Activated T-cell treated with anti-CD3 and anti-CD28 coated beads, Interleukin-2, amount 50 U/mL, for 4 hours (primary cell): ENCODE measurements around the gene TMEM31. TPM values are rescaled to one million over a fixed set of nuclear protein-coding genes. Genes with fewer than 3 reads are reported as not detected.

Source experiments
- ATAC-seq, 2 donors: fragments of 200-7000 bp; cut with Tn5 transposase; one replicate each; pipeline ENCODE4 v1.10.0; 2021
- DNase-seq: peaks from one replicate; pipeline ENCODE4 v3.0.0-alpha.2; 2020
- H3K27me3 Mint-ChIP-seq: one replicate; pipeline ENCODE4 v1.8.0; 2021; ENCODE audit warnings: low read depth, mixed read lengths
- H3K36me3 Mint-ChIP-seq: one replicate; pipeline ENCODE4 v1.8.0; 2022; ENCODE audit warnings: mixed read lengths; ENCODE audit not compliant: insufficient read depth
- H3K4me1 Mint-ChIP-seq: one replicate; pipeline ENCODE4 v1.8.0; 2021; ENCODE audit warnings: low read depth, mixed read lengths
- H3K4me3 Mint-ChIP-seq: one replicate; pipeline ENCODE4 v1.8.0; 2021; ENCODE audit warnings: mild to moderate bottlenecking, moderate library complexity, mixed read lengths
- H3K9me3 Mint-ChIP-seq: one replicate; pipeline ENCODE4 v1.8.0; 2021; ENCODE audit warnings: mixed read lengths
- total RNA-seq, 3 donors: library from RNA; stranded (reverse); gene quantifications; one replicate each; pipeline ENCODE4 v1.2.1, GENCODE V29; 2021

The TMEM31 gene, protein sequence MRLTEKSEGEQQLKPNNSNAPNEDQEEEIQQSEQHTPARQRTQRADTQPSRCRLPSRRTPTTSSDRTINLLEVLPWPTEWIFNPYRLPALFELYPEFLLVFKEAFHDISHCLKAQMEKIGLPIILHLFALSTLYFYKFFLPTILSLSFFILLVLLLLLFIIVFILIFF
- not detected for total RNA-seq

DNA sequence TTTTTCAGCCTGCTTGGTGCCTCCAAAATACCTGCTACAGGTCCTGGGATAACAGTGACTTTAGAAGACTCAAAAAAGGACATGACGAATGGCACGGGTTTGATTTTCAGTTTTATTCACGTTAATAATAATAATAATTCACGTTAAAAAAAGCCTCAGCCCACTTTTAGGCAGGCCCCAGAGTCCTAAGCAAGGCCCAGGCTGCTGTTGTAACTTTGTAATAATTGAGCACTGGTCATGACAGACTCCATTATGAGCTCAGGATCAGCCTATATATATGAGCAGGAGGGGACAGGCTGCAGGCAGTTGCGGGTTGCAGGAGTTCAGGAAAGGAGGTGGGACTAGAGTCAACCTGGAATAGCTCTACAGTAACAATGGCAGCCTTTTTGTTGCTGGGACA is at the start of gene TMEM31:
Gene TMEM31, plus strand, starts transcription at position 301 of the 400 bp plus-strand sequence. CDS start 1,350 bp downstream, outside the sequence.
- DNase-seq (no peak), ATAC-seq (no peak)
- H3K9me3 Mint-ChIP-seq, result no peaks in the 10 kb centered on the region
- no peaks in the 10 kb centered on the region for H3K27me3 Mint-ChIP-seq
- no peaks in the 10 kb centered on the region for H3K4me1 Mint-ChIP-seq
- H3K4me3 Mint-ChIP-seq, result no peak within 1 kb of the TSS
- H3K36me3 Mint-ChIP-seq, result no peaks in the 10 kb centered on the region

DNA sequence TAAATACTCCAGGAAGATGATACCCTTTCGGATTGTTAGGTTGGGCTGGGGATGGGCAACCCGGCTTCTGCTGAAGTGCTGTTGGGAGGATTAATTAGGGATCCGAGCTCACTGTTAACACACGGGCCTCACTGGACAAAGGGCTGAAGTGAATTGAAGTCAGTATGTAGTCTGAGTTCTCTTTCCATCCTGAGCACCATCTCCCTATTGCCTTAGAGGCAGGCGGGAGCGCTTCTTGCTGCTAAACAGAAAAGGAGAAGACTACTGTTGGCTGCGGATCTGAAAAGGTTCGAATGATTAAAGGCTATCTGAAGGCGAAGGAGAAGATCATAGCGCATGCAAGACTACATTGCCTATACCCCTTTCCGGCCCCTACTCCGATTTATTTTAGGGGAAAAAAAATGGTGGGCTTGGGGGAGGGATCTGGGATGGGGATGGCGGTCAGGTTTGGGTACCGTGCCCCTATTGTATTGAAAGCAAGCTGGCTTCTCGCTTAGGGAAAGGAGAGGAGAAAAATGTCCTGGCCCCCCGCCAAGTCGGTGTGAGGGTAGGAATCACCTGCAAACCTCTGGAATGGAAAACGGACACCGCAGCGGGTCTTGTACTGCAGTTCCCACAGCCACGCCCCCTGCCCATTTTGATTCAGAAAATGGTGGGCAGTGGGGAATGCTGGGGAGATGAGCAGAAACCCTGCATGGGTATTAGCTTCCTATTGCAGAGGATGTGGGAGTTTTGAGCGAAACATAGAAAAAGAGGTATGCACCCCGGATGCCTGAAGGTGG is 46.5 kb upstream of the TMEM31 start:
- no peak overlapping the region for H3K4me3 Mint-ChIP-seq
- DNase-seq, result no peak
- H3K36me3 Mint-ChIP-seq, result no peaks in the 10 kb centered on the region
- no peaks in the 10 kb centered on the region for H3K9me3 Mint-ChIP-seq
- H3K27me3 Mint-ChIP-seq, result peaks cover 13% of the 10 kb centered on the region
- no peak for ATAC-seq
- H3K4me1 Mint-ChIP-seq, result no peaks in the 10 kb centered on the region

DNA sequence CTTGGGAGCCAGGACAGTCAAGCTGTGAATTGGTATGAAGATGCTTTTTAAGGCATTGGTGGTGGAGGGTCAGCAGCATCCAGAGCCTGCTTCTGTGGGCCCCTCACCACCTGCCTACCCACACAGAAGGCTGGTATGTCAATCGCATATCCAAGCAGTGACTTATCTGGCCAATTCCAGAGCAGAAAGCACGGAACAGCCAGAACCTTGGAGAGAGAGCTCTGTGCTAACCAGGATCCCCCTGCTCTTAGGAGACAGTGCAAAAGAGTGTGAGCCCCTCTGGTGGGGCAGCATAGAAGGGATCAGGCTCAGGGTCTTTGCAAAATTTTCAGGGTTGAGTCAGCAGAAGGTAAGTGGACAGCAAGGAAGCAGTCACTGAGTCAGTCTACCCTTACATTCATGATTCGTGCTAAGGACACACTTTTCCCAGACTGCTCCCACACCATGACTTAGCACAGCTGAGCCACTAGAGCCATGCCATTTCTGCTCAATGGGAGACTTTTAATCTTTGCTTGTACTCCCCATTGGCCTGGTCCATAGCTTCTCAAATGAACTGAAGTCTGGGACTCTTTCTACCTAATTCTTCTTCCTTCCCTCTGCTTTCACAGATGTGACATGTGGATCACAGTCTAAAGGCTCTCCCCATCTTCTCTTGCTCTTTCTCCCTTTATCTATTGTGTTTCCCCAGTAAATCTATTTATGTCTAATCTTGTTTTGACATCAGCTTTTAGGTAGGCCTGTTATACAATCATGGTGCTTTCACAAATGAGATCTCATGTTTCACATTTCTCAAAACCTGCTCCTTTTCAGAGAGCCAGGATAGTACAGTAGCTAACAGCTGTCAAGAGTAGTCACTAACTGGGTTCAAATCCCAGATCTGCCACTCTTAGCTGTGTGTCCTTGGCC is 44.3 kb upstream of the TMEM31 start:
- Mint-ChIP-seq H3K4me1 (no peaks in the 10 kb centered on the region), H3K4me3 (no peak overlapping the region), H3K36me3 (no peaks in the 10 kb centered on the region), H3K27me3 (peaks cover 10% of the 10 kb centered on the region), H3K9me3 (no peaks in the 10 kb centered on the region)
- DNase-seq, result no peak
- ATAC-seq, result no peak

GRCh38 chrX:103669745-103670144 is 41.0 kb upstream of the TMEM31 start:
- DNase-seq (no peak), ATAC-seq (no peak)
- H3K4me3 Mint-ChIP-seq, result no peak overlapping the region
- H3K9me3 Mint-ChIP-seq, result no peaks in the 10 kb centered on the region
- H3K4me1 Mint-ChIP-seq, result no peaks in the 10 kb centered on the region
- no peaks in the 10 kb centered on the region for H3K36me3 Mint-ChIP-seq
- H3K27me3 Mint-ChIP-seq, result no peaks in the 10 kb centered on the region

DNA sequence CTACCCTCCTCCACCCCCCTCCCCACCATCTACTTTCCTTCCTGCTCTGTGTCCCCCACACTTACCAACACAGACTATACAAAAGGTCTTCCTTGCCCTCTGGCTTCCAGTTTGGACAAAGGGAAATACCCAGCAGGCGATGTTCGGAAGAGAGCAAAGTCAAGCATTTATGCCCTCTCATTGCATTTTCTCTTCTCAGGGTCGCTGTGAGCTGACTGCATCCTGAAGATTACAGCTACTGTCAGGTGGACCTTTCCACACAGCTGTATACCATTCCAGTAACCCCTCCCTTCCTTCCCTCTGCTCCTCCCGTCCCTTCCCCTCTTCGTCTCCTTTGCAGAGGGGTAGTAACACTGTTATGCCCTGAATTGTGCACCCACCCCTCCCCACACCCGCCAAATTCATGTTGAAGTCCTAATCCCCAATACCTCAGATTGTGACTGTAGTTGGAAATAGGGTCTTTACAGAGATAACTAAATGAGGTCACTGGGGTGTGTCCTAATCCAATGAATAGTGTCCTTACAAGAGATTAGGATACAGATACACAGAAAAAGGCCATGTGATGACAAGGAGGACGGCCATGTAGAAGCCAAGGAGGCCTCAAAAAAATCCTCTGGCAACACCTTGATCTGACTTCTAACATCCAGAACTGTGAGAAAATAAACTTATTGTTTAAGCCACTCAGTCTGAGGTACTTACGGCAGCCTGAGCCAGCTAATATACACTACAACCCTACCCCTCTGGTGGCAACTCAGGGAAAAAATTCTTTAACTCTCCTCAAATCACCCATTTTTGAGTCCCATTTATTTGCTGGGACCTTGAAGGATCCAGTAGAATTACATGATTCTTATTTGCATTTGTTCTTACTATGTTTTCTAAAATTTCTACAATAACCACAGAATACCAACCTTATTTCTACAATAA is 35.9 kb upstream of the TMEM31 start:
- no peak overlapping the region for H3K4me3 Mint-ChIP-seq
- no peak for DNase-seq
- H3K9me3 Mint-ChIP-seq, result no peaks in the 10 kb centered on the region
- ATAC-seq, result no peak
- H3K27me3 Mint-ChIP-seq, result no peaks in the 10 kb centered on the region
- H3K4me1 Mint-ChIP-seq, result no peaks in the 10 kb centered on the region
- H3K36me3 Mint-ChIP-seq, result peaks cover 18% of the 10 kb centered on the region

DNA sequence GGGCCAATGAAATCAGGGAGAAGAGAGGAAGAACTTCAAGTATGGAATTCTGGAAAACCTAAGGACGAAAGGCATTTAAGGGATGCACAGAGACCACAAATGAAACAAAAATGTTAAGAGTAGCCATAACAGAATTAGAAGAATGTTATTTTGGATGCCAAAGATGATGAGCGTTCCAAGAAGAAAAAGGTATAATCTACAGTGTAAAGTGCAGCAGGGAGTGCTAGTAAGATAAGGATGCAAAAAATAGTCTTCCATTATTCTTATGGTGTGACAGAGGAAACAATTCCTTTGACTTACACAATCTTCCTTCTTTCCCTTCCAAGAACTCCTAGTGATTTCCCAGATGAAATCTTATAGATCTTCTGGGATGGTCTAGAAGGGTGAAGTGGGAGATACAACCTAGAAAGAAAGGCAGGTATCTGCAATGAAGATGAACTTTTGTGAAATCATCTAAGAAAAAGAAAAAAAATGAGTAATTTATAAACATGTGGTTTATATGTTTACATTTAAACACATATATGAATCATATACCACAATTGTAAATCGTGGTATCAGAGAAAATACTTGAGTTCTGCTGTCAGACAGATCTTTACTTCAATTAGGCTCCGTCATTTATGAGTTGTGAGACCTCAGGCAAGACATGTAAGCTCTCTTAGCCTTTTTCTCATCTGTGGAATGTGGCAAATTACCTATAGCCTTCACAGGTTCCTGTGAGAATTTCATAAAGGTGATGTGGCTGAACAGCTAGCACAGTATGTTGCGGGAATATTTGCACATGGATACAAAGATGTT is 32.3 kb upstream of the TMEM31 start:
- peaks cover 18% of the 10 kb centered on the region for H3K36me3 Mint-ChIP-seq

DNA sequence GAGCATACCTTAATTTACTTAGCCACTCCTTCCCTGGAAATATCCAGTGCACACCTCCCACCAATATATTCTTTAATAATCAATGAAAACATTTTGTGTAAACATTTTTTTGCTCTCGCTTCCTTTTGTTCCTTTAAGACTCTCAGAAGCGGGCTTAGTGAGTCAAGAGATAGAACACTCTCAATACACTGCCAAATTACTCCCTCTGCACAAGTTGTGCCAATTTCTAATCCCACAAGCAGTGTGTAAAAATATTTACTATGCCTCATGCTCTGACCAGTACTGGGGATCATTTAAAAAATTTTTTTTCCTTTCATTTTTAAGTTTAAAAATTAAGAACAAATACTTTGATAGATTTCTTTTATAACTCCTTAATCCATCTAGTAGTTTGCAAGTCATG is 29.3 kb upstream of the TMEM31 start:
- Mint-ChIP-seq H3K27me3 (no peaks in the 10 kb centered on the region), H3K36me3 (peaks cover 24% of the 10 kb centered on the region), H3K9me3 (no peaks in the 10 kb centered on the region), H3K4me3 (no peak overlapping the region), H3K4me1 (peaks cover 10% of the 10 kb centered on the region)
- ATAC-seq (no peak), DNase-seq (no peak)

More for the DNA sequence above, 32.3 kb upstream of the TMEM31 start:
- no peaks in the 10 kb centered on the region for H3K4me1 Mint-ChIP-seq
- DNase-seq, result no peak
- H3K27me3 Mint-ChIP-seq, result no peaks in the 10 kb centered on the region
- no peak overlapping the region for H3K4me3 Mint-ChIP-seq
- ATAC-seq, result no peak
- no peaks in the 10 kb centered on the region for H3K9me3 Mint-ChIP-seq

GRCh38 chrX:103685396-103685795 is 25.3 kb upstream of the TMEM31 start:
- Mint-ChIP-seq H3K4me3 (no peak overlapping the region), H3K36me3 (peaks cover 8% of the 10 kb centered on the region), H3K4me1 (peaks cover 10% of the 10 kb centered on the region), H3K9me3 (no peaks in the 10 kb centered on the region), H3K27me3 (no peaks in the 10 kb centered on the region)
- DNase-seq, result no peak
- ATAC-seq, result no peak

GRCh38 chrX:103686199-103687072 is 24.3 kb upstream of the TMEM31 start, which contains the start of gene MORF4L2:
MORF4L2 (minus strand) TSS chrX:103686699; CDS start chrX:103677027, 9,672 bp downstream.
- Mint-ChIP-seq H3K4me3 (no peak within 1 kb of the TSS), H3K4me1 (peaks cover 10% of the 10 kb centered on the region), H3K9me3 (no peaks in the 10 kb centered on the region), H3K27me3 (no peaks in the 10 kb centered on the region), H3K36me3 (peaks cover 8% of the 10 kb centered on the region)
- DNase-seq, result peak; percentile 80
- peak; percentile 90 for ATAC-seq

GRCh38 chrX:103687073-103687695 is 23.5 kb upstream of the TMEM31 start:
- H3K36me3 Mint-ChIP-seq, result peaks cover 9% of the 10 kb centered on the region
- H3K4me1 Mint-ChIP-seq, result peaks cover 10% of the 10 kb centered on the region
- H3K27me3 Mint-ChIP-seq, result no peaks in the 10 kb centered on the region
- ATAC-seq (peak; percentile 68 to 69), DNase-seq (peak; percentile 84)
- H3K9me3 Mint-ChIP-seq, result no peaks in the 10 kb centered on the region
- H3K4me3 Mint-ChIP-seq, result no peak overlapping the region

- no peaks in the 10 kb centered on the region for H3K27me3 Mint-ChIP-seq
- peak in 1 of 2 donors; percentile 9 for ATAC-seq
Measured at GRCh38 chrX:103687696-103688201, 23.0 kb upstream of the TMEM31 start.

GRCh38 chrX:103688946-103689345 is 21.8 kb upstream of the TMEM31 start:
- Mint-ChIP-seq H3K9me3 (no peaks in the 10 kb centered on the region), H3K4me1 (peaks cover 6% of the 10 kb centered on the region), H3K27me3 (no peaks in the 10 kb centered on the region), H3K4me3 (no peak overlapping the region), H3K36me3 (peaks cover 6% of the 10 kb centered on the region)
- no peak for ATAC-seq
- DNase-seq, result no peak

More at GRCh38 chrX:103687696-103688201, 23.0 kb upstream of the TMEM31 start:
- Mint-ChIP-seq H3K4me3 (no peak overlapping the region), H3K36me3 (peaks cover 9% of the 10 kb centered on the region), H3K4me1 (peaks cover 10% of the 10 kb centered on the region), H3K9me3 (no peaks in the 10 kb centered on the region)
- DNase-seq, result peak; percentile 24
